ENCODE data around the gene TSEN2. TPM values are rescaled to one million over a fixed set of nuclear protein-coding genes. Genes with fewer than 3 reads are reported as not detected.

The TSEN2 gene
- polyA plus RNA-seq, 4 donors, result 4.6 to 14.8 (median 8.5) TPM

DNA sequence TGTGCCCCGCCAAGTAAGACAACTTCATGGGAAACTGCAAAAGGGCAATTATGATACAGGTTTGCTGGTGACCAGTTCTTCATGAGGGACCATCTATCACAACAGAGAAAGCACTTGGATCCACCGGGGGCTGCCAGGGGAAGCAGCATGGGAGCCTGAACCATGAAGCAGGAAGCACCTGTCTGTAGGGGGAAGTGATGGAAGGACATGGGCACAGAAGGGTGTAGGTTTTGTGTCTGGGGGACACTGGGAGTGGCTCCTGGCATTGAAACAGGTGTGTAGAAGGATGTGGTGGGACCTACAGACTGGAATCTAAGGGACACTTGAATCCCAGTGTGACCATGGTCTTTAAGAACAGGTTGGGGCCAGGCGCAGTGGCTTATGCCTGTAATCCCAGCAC lies 95.2 kb downstream of the TSEN2 start:
- Histone ChIP-seq H3K9me3 (ENCODE audit: control insufficient read depth in 2 of 2, insufficient read depth in 1 of 2, low read depth in 1 of 2, low read length in 1 of 2) (peaks cover 0 to 3% of the 10 kb centered on the region in 2 donors), H3K27ac (ENCODE audit: low read depth in 1 of 3, low read length in 2 of 3) (peak overlapping the region in 1 of 3 donors; percentile 0), H3K4me1 (ENCODE audit: control insufficient read depth in 3 of 3, insufficient read depth in 2 of 3, low read depth in 1 of 3, low read length in 2 of 3) (no peaks in the 10 kb centered on the region), H3K4me3 (ENCODE audit: low read depth in 1 of 3, low read length in 3 of 3) (no peak overlapping the region), H3K36me3 (ENCODE audit: control insufficient read depth in 3 of 3, insufficient read depth in 2 of 3, low read depth in 1 of 3, low read length in 3 of 3) (peaks cover 38 to 75% (median 40%) of the 10 kb centered on the region in 3 donors), H3K27me3 (ENCODE audit: control insufficient read depth in 3 of 3, insufficient read depth in 3 of 3, low read length in 3 of 3) (no peaks in the 10 kb centered on the region)
- no peak for DNase-seq
- whole genome bisulfite sequencing, 3 donors, result 82 to 97% (median 85%) methylated on average over 3 of the region's 3 CpGs
- no peak for FAIRE-seq

DNA sequence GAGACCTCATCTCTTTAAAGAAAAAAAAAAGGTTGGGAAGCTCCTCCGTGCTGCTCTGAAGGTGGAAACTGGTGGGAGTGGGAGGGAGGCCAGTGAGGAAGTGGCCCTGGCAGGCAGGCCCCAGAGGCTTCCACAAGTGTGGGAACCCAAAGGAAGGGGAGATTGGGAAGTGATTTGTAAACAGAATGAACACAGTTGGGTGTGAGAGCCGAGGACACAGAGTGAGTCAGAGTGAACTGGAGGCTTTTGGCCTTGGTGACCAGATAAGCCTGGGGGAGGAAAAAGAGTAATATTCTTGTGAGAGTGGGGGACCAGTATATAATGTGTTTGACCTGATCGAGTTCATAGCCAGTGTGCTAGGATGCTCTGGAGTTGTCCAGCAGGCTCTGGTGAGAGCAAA lies 95.6 kb downstream of the TSEN2 start:
- FAIRE-seq (no peak), DNase-seq (no peak)
- 55 to 66% (median 55%) methylated on average over 3 of the region's 3 CpGs for whole genome bisulfite sequencing, 3 donors
- peaks cover 0 to 3% of the 10 kb centered on the region in 2 donors for H3K9me3 ChIP-seq (ENCODE audit: control insufficient read depth in 2 of 2, insufficient read depth in 1 of 2, low read depth in 1 of 2, low read length in 1 of 2)
- H3K4me1 ChIP-seq (ENCODE audit: control insufficient read depth in 3 of 3, insufficient read depth in 2 of 3, low read depth in 1 of 3, low read length in 2 of 3), result no peaks in the 10 kb centered on the region
- no peak overlapping the region for H3K4me3 ChIP-seq (ENCODE audit: low read depth in 1 of 3, low read length in 3 of 3)
- no peaks in the 10 kb centered on the region for H3K27me3 ChIP-seq (ENCODE audit: control insufficient read depth in 3 of 3, insufficient read depth in 3 of 3, low read length in 3 of 3)
- H3K27ac ChIP-seq (ENCODE audit: low read depth in 1 of 3, low read length in 2 of 3), result peak overlapping the region in 1 of 3 donors; percentile 0
- H3K36me3 ChIP-seq (ENCODE audit: control insufficient read depth in 3 of 3, insufficient read depth in 2 of 3, low read depth in 1 of 3, low read length in 3 of 3), result peaks cover 37 to 75% (median 40%) of the 10 kb centered on the region in 3 donors

GRCh38 chr3:12582730-12583129 lies 98.5 kb downstream of the TSEN2 start:
- Histone ChIP-seq H3K36me3 (ENCODE audit: control insufficient read depth in 3 of 3, insufficient read depth in 2 of 3, low read depth in 1 of 3, low read length in 3 of 3) (peaks cover 29 to 71% (median 35%) of the 10 kb centered on the region in 3 donors), H3K4me3 (ENCODE audit: low read depth in 1 of 3, low read length in 3 of 3) (no peak overlapping the region), H3K4me1 (ENCODE audit: control insufficient read depth in 3 of 3, insufficient read depth in 2 of 3, low read depth in 1 of 3, low read length in 2 of 3) (no peaks in the 10 kb centered on the region), H3K9me3 (ENCODE audit: control insufficient read depth in 2 of 2, insufficient read depth in 1 of 2, low read depth in 1 of 2, low read length in 1 of 2) (no peaks in the 10 kb centered on the region), H3K27ac (ENCODE audit: low read depth in 1 of 3, low read length in 2 of 3) (no peak overlapping the region), H3K27me3 (ENCODE audit: control insufficient read depth in 3 of 3, insufficient read depth in 3 of 3, low read length in 3 of 3) (no peaks in the 10 kb centered on the region)
- FAIRE-seq (no peak), DNase-seq (no peak)
- WGBS, 3 donors, result 78 to 90% (median 86%) methylated on average over 4 of the region's 4 CpGs

Other genes starting within 250 kb of the TSEN2 start
- gene PPARG, start 195.4 kb upstream of the TSEN2 start, polyA plus RNA-seq, result 10 to 100 TPM; 11.7 to 40.3 (median 30.6) TPM
- 10 to 100 TPM in 2 of 4 donors, 1 to 10 TPM in 2; 7.6 to 23.9 (median 9.0) TPM for gene MKRN2OS, start 61.0 kb downstream of the TSEN2 start, polyA plus RNA-seq
- gene MKRN2, start 72.6 kb downstream of the TSEN2 start, polyA plus RNA-seq, result 10 to 100 TPM; 12.7 to 34.3 (median 14.6) TPM
- gene RAF1, start 179.6 kb downstream of the TSEN2 start, polyA plus RNA-seq, result 10 to 100 TPM; 47.9 to 84.3 (median 70.5) TPM

Measured in small intestine (tissue), 7 donors.